ELR (cell line): ENCODE measurements around the gene DOCK1.
"Not testable (repeated sequence)": the region's sequence is repeated elsewhere in the genome, so short reads cannot be mapped to it uniquely, and the experiment has no call there.

Experiments
- DNase-seq: peaks from one replicate; pipeline ENCODE4 v3.0.0-alpha.2; 2015; ENCODE audit warnings: low read depth

Gene DOCK1

DNA sequence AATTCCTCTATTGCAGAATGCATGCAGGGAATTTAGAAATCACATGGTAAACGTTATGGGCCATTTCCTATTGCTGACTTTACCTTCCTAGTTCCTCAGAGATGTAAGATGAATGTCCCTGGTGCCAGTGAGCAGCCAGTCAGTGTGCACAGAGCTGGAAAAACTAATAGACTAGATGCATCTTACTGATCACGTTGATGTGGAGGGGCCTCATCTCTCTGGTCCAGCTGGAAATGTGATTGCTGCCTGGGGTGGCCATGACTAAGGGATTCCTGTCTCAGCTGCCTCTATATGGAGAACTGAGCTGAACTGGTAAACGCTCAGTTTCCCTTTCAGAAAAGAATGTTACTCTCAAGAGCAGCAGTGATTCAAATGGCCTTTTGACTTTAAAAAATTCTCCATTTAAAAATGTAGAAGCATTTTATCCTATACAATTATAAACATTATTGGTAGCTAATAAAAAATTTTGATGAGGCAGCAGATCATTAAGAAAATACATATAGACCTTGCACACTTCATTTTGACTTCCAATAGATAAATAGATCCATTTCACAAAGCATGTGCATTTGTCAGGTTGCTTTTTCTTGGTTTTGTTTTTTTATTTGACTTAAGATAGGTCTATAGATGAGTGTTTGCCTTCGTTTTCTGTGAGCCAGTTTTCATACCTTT lies 371.7 kb downstream of the DOCK1 start:
- DNase-seq = no peak

DNA sequence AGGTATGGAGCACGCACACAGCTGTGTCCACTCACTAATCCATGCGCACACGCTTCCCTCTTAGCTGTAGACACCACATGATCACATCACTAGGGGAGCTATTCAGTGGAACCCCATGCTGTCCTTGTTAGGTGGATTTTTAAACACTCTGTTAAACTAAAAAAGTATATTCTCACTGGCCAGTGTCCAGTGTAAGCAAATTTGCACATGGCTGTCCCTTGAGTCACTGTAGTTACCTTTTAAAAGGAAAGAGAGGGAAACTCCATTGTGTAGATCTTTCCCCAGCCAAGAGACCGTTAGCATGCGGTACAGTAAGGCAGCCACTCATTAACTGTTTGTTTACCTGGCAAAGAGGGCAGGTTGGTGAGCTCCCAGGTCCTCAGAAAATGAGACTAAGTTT lies 372.8 kb downstream of the DOCK1 start:
- DNase-seq = peak; percentile 1

GRCh38 chr10:127279334-127279774 lies 374.1 kb downstream of the DOCK1 start:
- DNase-seq = no peak

- DNase-seq = no peak
Measured at GRCh38 chr10:127280446-127280845, 375.2 kb downstream of the DOCK1 start.

GRCh38 chr10:127283017-127283416 lies 377.8 kb downstream of the DOCK1 start:
- DNase-seq = no peak

DNA sequence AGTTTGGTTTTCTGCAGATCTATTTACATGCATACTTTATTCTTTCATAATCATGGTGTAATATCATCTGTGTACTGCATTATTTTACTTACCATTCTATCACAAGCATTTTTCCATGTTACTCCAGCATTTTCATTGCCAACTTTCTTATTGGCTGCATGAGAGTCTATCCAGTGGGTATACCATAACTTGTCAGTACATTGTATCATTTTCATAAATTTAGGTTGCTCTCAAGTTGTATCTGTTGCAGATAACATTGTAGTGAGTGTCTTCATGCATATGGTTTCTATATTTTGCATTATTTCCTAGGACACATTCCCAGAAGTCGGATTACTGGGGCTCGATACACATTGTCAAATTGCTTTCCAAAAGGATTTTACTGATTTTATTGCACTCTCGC lies 378.3 kb downstream of the DOCK1 start:
- no peak for DNase-seq

- DNase-seq = no peak
Measured at GRCh38 chr10:127290850-127291249, 385.6 kb downstream of the DOCK1 start.

DNA sequence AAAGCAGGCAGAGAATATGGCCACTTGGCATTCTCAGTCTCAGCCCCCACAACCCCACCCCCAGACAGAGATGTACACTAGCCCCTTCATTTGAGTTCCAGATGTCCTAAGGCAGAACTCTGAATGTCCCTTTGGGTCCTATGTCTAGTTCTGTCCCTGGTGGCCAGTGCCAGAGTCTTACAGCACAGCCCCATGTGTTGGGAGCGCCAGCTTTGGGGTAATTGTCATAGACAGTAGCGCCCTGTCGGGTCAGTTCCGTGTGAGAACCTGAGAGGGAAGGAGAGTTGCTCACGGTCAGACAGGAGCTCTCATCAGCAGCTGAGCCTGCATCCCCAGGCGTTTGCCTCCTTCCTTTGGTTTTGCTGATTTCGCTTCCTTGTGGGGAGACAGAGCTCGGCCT lies 386.1 kb downstream of the DOCK1 start:
- DNase-seq = no peak

DNA sequence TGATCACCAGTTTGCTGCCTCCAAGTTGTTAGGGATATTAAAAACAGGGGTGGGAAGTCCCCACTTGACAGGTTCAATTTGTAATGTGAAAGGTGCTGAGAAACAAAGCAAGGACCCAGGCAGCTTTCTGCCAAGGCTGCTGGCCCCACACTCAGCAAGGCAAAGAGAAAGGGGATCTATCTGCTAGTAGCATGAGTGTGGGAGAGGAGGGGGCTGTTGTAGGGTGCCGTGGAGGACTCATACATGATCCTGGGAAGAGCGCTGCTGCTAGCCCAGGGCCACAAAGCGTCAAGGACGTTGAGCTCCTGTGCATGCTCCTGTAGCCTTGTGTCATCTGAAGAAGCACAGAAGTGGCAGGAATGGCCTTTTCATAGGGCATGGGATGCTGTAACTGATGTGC lies 387.7 kb downstream of the DOCK1 start:
- DNase-seq = no peak

GRCh38 chr10:127293640-127294039 lies 388.4 kb downstream of the DOCK1 start:
- DNase-seq = no peak

GRCh38 chr10:127296696-127297095 lies 391.5 kb downstream of the DOCK1 start:
- DNase-seq = no peak

GRCh38 chr10:127298381-127298780 lies 393.2 kb downstream of the DOCK1 start:
- no peak for DNase-seq

DNA sequence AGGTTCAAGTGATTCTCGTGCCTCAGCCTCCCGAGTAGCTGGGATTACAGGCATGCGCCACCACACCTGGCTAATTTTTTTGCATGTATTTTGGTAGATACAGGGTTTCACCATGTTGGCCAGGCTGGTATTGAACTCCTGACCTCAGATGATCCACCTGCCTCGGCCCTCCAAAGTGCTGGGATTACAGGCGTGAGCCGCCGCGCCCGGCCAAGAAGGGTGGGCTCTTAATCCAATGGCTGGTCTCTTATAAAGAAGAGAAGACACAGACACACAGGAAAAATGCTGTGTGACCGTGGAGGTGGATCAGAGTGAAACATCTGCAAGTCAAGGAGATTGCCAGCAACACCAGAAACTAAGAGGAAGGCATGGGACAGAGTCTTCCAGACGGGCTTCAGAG lies 394.0 kb downstream of the DOCK1 start:
- DNase-seq = not testable (repeated sequence)

GRCh38 chr10:127299956-127300689 lies 394.9 kb downstream of the DOCK1 start:
- no peak for DNase-seq

DNA sequence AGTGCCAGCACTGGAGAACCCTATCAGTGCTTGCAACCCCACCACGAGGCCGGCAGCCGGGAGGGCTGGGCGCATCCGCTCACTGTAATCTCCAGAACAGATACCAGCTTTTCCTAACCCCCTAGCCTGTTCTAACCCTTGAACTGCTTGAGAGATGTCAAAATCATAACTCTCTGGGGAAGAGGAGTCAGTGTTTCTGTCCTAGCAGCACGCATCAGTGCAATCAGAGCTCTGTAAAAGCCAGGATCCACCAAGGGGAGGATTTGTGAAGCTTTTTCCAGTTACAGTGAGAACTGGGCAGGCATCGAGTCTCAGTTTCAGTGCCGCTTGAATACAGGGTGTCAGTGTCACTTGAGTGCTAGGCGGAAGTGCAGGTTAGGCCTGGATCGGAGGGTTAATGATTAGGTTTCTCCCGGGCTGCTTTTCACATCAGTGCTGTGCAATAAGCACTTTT lies 395.7 kb downstream of the DOCK1 start:
- no peak for DNase-seq

DNA sequence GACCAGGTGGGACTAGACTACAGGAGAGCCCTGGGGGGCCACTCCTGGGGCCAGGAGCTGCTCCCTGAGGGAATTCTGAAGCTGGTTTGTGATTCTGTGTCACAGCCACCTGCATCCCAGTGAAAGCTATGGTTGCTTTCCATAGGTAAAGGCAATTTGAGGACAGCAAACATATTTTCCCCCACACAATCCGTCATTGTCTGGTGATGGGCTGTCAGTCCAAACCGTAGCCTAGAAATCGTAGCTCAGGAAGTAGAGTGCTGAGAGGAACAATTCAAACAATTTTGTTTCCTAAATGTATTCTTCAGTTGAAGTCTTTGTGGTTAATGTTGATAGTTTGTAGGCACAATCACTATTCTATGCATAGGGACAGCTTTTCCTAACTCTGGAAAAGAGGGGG lies 397.1 kb downstream of the DOCK1 start:
- no peak for DNase-seq

DNA sequence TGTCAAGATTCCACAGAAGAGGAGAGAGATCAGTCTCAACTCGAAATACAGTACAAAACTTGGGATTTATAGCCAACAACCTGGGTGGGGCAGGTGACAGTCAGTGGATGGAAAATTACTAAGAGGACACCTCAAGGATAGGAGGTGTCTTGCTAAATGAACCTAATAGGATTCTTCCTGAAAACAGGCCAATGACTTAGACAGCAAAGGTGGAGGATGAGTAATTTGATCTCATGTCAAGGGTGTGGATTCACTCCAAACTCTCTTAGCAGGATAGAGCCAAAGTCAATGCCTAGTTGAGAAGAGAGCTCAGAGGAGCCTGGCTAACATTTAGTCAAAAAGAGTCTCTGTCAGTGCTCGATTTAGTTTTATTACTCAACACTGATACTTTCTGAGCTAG lies 397.9 kb downstream of the DOCK1 start:
- DNase-seq = no peak

DNA sequence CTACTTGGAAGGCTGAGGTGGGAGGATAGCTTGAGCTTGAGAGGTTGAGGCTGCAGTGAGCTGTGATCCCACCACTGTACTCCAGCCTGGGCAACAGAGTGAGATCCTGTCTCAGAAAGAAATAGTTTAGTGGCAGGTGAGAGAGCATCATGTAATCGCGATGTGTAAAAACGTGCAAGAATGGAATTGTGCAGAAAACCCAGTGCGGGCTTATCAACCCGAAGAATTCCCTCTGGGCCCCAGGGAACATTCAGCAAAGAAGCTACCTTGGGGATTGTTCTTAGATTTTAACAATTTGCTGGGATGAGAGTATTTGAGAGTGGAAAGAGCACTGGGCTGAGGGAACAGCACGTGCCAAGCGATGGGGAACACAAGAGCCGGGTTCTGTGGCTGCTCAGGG lies 398.5 kb downstream of the DOCK1 start:
- DNase-seq = no peak

- DNase-seq = no peak
Measured at GRCh38 chr10:127306479-127306878, 401.3 kb downstream of the DOCK1 start.

- DNase-seq = no peak
Measured at GRCh38 chr10:127307338-127307737, 402.1 kb downstream of the DOCK1 start.

DNA sequence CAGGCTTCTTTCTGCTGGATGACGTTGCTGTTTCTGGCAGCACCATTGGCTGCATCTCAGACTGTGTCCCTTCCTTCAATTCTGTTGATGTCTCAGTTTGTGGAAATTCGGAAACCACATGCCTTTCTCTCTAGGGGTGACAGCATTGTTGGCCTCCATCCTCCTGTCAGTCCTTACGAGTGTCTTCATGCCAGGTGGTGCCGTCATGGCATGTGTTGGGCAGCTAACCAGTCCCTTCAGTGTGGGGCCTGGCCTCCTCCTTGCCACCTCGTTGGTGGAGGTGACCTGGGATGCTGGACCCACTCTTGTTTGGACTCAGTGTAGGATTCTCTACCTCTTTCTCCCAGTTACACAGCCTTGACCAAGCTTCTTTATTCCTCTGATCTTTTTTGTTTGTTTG lies 402.8 kb downstream of the DOCK1 start:
- DNase-seq = no peak

GRCh38 chr10:127309619-127310018 lies 404.4 kb downstream of the DOCK1 start:
- DNase-seq = not testable (repeated sequence)

DNA sequence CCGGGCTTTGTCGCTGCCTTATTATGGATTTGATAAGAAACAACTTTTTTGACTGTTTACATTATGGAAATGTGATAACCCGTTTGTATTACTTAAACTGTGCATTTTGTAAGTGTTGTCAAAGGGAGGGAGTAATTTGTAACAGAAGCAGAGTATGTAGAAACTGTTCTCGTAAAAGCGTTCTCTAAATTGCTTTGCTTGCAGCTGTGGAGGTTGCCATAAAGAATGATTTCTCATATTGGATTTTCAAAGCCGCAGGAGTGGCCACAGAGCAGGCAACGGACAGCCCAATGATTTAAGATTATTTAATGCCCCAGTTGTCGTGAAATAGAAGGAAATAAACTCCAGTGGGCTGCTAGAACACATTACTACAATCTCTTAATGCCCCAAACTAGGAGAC lies 405.2 kb downstream of the DOCK1 start:
- no peak for DNase-seq

GRCh38 chr10:127310923-127311322 lies 405.7 kb downstream of the DOCK1 start:
- no peak for DNase-seq
